Mucosa of descending colon (tissue), 3 donors: ENCODE results near the gene GADD45A. TPM values are rescaled to one million over a fixed set of nuclear protein-coding genes. Genes with fewer than 3 reads are reported as not detected.

Source experiments
- ATAC-seq: fragments of 200-7000 bp; cut with Tn5 transposase; one replicate; pipeline ENCODE4 v1.9.1; 2020; ENCODE audit warnings: mild to moderate bottlenecking, moderate library complexity
- DNase-seq, 3 donors: peaks; one replicate each; pipeline ENCODE4 v3.0.0-alpha.2; 2020
- H3K36me3 ChIP-seq: fragments of 200-600 bp; one replicate; pipeline ENCODE4 v1.8.0; 2021; ENCODE audit warnings: low read depth, mild to moderate bottlenecking
- H3K4me1 ChIP-seq: fragments of 200-600 bp; one replicate; pipeline ENCODE4 v1.8.0; 2021; ENCODE audit warnings: low read depth, mild to moderate bottlenecking
- H3K4me3 ChIP-seq: fragments of 200-600 bp; one replicate; pipeline ENCODE4 v1.8.0; 2021; ENCODE audit warnings: mild to moderate bottlenecking
- H3K9me3 ChIP-seq: fragments of 200-600 bp; one replicate; pipeline ENCODE4 v1.8.0; 2021; ENCODE audit warnings: mild to moderate bottlenecking
- CTCF ChIP-seq: fragments of 200-600 bp; IDR thresholded peaks from one replicate; pipeline ENCODE4 v1.8.0; 2022; ENCODE audit warnings: antibody characterized with exemption, mild to moderate bottlenecking
- intact Hi-C, 2 donors: fragments of 100-400 bp; cut with DNase I in 1 of 2; cut with micrococcal nuclease in 1 of 2; formaldehyde crosslinking; loops; one replicate each; pipeline versions ENCODE4 v1.11.0 to v1.11.1; 2022; cut with DNase I, micrococcal nuclease
- total RNA-seq, 3 donors: library from RNA; stranded (reverse); fragmentation: NEBNext Ultra II Directional in 2 of 3; extraction: Animal tissue kit (Norgen Biotek cat#: 25700) in 2 of 3; gene quantifications; one replicate each; pipeline versions ENCODE4 v1.2.1 to v1.2.4, GENCODE V29; 2021 to 2023
- donor health status: DM: no; HTN: no; CAD: no; lungs with moderate emphysema.
- donor health status: DM: no; HTN: no; CAD: no.
- donor health status: DM: no; HTN: yes; CAD: no.

GADD45A gene
- total RNA-seq, 3 donors from 2014 or later = 19.5 to 40.3 (median 27.1) TPM

- Histone ChIP-seq H3K4me1 (no peaks in the 10 kb centered on the region), H3K4me3 (no peak overlapping the region), H3K36me3 (no peaks in the 10 kb centered on the region), H3K9me3 (no peaks in the 10 kb centered on the region)
- no peak for TF ChIP-seq CTCF
- ATAC-seq = no peak
- intact Hi-C loops = no loop called here
- DNase-seq = no peak
These were observed 8.1 kb upstream of the GADD45A start for GRCh38 chr1:67676946-67677345.

DNA sequence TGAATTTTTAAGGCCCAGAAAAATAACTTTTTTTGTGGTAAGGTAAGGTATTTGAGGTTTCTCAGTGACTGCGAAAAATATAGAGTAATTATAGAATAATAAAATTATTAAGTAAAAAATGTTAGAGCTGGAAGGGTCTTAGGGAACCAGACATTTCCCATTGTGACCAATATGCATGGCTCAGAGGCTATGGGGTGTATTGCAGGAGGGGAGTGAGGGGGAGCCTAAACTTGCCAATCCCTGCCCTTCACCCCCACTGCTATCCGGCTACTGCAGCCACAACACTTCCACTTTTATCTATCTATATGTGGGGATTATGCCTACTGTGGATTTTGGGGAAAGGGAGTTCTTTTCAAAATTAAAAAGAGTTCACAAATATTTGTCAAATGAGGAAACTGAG is 7.6 kb upstream of the GADD45A start:
- TF ChIP-seq CTCF = no peak
- no peaks in the 10 kb centered on the region for H3K4me1 ChIP-seq
- intact Hi-C loops = no loop called here

GRCh38 chr1:67677930-67678329 is 7.1 kb upstream of the GADD45A start:
- Histone ChIP-seq H3K9me3 (no peaks in the 10 kb centered on the region), H3K4me1 (no peaks in the 10 kb centered on the region), H3K36me3 (no peaks in the 10 kb centered on the region), H3K4me3 (no peak overlapping the region)
- ATAC-seq = no peak
- intact Hi-C loops = no loop called here
- DNase-seq = no peak
- TF ChIP-seq CTCF = no peak

More for the DNA sequence above, 7.6 kb upstream of the GADD45A start:
- H3K9me3 ChIP-seq = no peaks in the 10 kb centered on the region
- ATAC-seq = no peak
- H3K36me3 ChIP-seq = no peaks in the 10 kb centered on the region
- H3K4me3 ChIP-seq = no peak overlapping the region
- DNase-seq = no peak

DNA sequence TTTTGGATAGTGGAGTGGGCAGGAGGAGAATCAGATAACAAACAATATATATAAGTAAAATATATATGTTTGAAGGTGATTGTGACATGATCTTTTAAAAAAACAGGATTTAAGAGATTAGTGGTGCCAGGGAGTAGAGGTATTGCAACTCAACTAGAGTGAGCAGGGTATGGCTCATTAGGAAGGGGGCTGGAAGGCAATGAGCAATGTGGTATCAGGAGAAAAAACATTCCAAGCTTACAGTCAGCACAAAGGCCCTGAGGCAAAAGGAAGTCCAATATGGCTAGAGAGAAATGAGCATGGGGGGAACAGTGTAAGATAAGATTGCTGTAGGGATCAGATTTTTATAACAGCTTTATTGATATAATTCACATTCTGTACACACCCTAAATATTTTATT is 5.3 kb upstream of the GADD45A start:
- Histone ChIP-seq H3K4me3 (no peak overlapping the region), H3K36me3 (no peaks in the 10 kb centered on the region), H3K9me3 (no peaks in the 10 kb centered on the region), H3K4me1 (peaks cover 11% of the 10 kb centered on the region)
- DNase-seq = no peak
- ATAC-seq = no peak
- no peak for TF ChIP-seq CTCF
- intact Hi-C loops = loop anchor here in 1 of 2 donors (10.0 kb wide), 1 partner anchor 75 kb away; no protein-coding TSS in a partner anchor

DNA sequence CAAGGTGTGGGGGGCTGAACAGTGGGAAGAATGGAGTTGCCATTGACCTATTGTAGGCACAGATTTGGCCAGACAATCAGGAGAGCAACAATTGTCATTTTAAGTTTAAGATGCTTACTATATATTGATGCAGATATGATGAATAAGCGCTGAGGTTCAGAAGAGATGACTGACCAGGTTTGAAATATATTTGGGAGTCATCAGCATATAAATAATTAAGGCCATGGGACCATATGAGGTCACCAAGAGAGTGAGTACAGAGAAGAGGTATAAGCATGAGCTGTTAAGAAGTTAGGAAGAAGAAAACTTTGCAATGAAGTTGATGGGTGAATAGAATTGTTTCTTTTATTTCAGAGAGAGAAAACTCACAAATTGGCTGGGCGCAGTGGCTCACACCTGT is 4.5 kb upstream of the GADD45A start:
- intact Hi-C loops = loop anchor here in 1 of 2 donors (10.0 kb wide), 1 partner anchor 74 kb away; no protein-coding TSS in a partner anchor
- no peak for TF ChIP-seq CTCF
- peaks cover 4% of the 10 kb centered on the region for H3K36me3 ChIP-seq
- DNase-seq (no peak), ATAC-seq (no peak)
- peaks cover 11% of the 10 kb centered on the region for H3K4me1 ChIP-seq
- no peak overlapping the region for H3K4me3 ChIP-seq
- no peaks in the 10 kb centered on the region for H3K9me3 ChIP-seq

- no peak for DNase-seq
- no peak for ATAC-seq
- no peak for TF ChIP-seq CTCF
- intact Hi-C loops = loop anchor here in 1 of 2 donors (10.0 kb wide), 1 partner anchor 72 kb away; no protein-coding TSS in a partner anchor
- no peak overlapping the region for H3K4me3 ChIP-seq
- peaks cover 4% of the 10 kb centered on the region for H3K36me3 ChIP-seq
- peaks cover 20% of the 10 kb centered on the region for H3K4me1 ChIP-seq
- no peaks in the 10 kb centered on the region for H3K9me3 ChIP-seq
These were observed 2.3 kb upstream of the GADD45A start for GRCh38 chr1:67682659-67683197.
